Gastroesophageal sphincter (tissue), 4 donors: ENCODE data around the gene RHOV. TPM values are rescaled to one million over a fixed set of nuclear protein-coding genes. Genes with fewer than 3 reads are reported as not detected.

Source experiments
- ATAC-seq: fragments of 150-250 bp; one replicate; pipeline ENCODE4 v1.9.1; 2016; ENCODE audit warnings: mild to moderate bottlenecking, moderate library complexity
- H3K27ac ChIP-seq, 4 donors: fragments of 200-600 bp; sonication (generic) in 3 of 4; 1 replicate in 3 of 4; 2 replicates in 1 of 4; pipeline ENCODE4 v1.5.1; 2016 to 2019
- H3K27me3 ChIP-seq: fragments of 200-600 bp; sonication (generic); one replicate; pipeline ENCODE4 v1.5.1; 2019
- H3K36me3 ChIP-seq, 2 donors: fragments of 200-600 bp; sonication (generic); one replicate each; pipeline ENCODE4 v1.5.1; 2019; ENCODE audit warnings: control low read depth in 1 of 2
- H3K4me1 ChIP-seq, 3 donors: fragments of 200-600 bp; sonication (generic); 1 replicate in 2 of 3; 2 replicates in 1 of 3; pipeline ENCODE4 v1.5.1; 2016 to 2019; ENCODE audit warnings: control low read depth in 2 of 3
- H3K4me3 ChIP-seq, 2 donors: fragments of 200-600 bp; sonication (generic); one replicate each; pipeline ENCODE4 v1.5.1; 2019; ENCODE audit warnings: mild to moderate bottlenecking in 1 of 2, moderate library complexity in 1 of 2
- H3K9me3 ChIP-seq, 3 donors: fragments of 200-600 bp; sonication (generic); one replicate each; pipeline ENCODE4 v1.5.1; 2017 to 2019; ENCODE audit warnings: control low read depth in 2 of 3
- CTCF ChIP-seq, 4 experiments: fragments of 200-600 bp in 2 of 4; fragments of 450-650 bp in 2 of 4; sonication (generic) in 1 of 4; IDR thresholded peaks; one replicate each; pipeline ENCODE4 v1.5.1; 2017 to 2019; ENCODE audit warnings: antibody characterized with exemption in 4 of 4, mild to moderate bottlenecking in 2 of 4, moderate library complexity in 2 of 4
- EP300 ChIP-seq: sonication (generic); formaldehyde crosslinking; IDR thresholded peaks from one replicate; pipeline ENCODE4 v1.6.1; 2017; ENCODE audit warnings: antibody characterized with exemption, mild to moderate bottlenecking
- POLR2A ChIP-seq, 2 donors: fragments of 450-650 bp; IDR thresholded peaks; one replicate each; pipeline ENCODE4 v1.6.1; 2017; ENCODE audit warnings: antibody characterized with exemption in 2 of 2, mild to moderate bottlenecking in 2 of 2, moderate library complexity in 1 of 2
- POLR2AphosphoS5 ChIP-seq: sonication (generic); formaldehyde crosslinking; IDR thresholded peaks from one replicate; pipeline ENCODE4 v1.6.1; 2017; ENCODE audit warnings: antibody characterized with exemption
- WGBS, 2 donors: methylation state at CpG; one replicate each; pipeline ENCODE4 v1.1.5; 2018; ENCODE audit warnings: low coverage in 1 of 2; 5-methylcytosine and 5-hydroxymethylcytosine counted together
- total RNA-seq, 4 donors: library from RNA; depleted of rRNA; stranded (reverse); fragments of >200 nt; gene quantifications; one replicate each; pipeline ENCODE4 v1.1.0, GENCODE V29; 2016

RHOV gene
- total RNA-seq, 4 donors from 2014 or later: 7.0 TPM; not detected in 3

GRCh38 chr15:40836020-40836419, 38.0 kb downstream of the RHOV start:
- no peaks in the 10 kb centered on the region for H3K4me1 ChIP-seq
- 85 to 100% methylated on average over 1 of the region's 1 CpG for WGBS, 2 donors
- H3K27ac ChIP-seq: no peak overlapping the region
- no peak overlapping the region for H3K4me3 ChIP-seq
- TF ChIP-seq EP300 (no peak), POLR2AphosphoS5 (no peak), POLR2A (IDR thresholded peaks at IDR 0.05) (no peak), CTCF (IDR thresholded peaks at IDR 0.05) (no peak)
- no peaks in the 10 kb centered on the region for H3K9me3 ChIP-seq
- no peak for ATAC-seq
- no peaks in the 10 kb centered on the region for H3K27me3 ChIP-seq
- no peaks in the 10 kb centered on the region for H3K36me3 ChIP-seq

- Histone ChIP-seq H3K4me3 (no peak overlapping the region), H3K36me3 (no peaks in the 10 kb centered on the region), H3K27ac (no peak overlapping the region), H3K9me3 (no peaks in the 10 kb centered on the region), H3K4me1 (no peaks in the 10 kb centered on the region), H3K27me3 (peaks cover 11% of the 10 kb centered on the region)
- TF ChIP-seq POLR2AphosphoS5: no peak
- no peak for TF ChIP-seq EP300
- TF ChIP-seq CTCF (IDR thresholded peaks at IDR 0.05): no peak
- no peak for TF ChIP-seq POLR2A (IDR thresholded peaks at IDR 0.05)
- no peak for ATAC-seq
Observed at GRCh38 chr15:40832903-40833302, 41.1 kb downstream of the RHOV start.

- Histone ChIP-seq H3K4me1 (no peaks in the 10 kb centered on the region), H3K36me3 (no peaks in the 10 kb centered on the region), H3K27ac (no peak overlapping the region), H3K9me3 (no peaks in the 10 kb centered on the region), H3K4me3 (no peak overlapping the region), H3K27me3 (peaks cover 18% of the 10 kb centered on the region)
- no peak for ATAC-seq
- 55% methylated on average over 1 of the region's 1 CpG; no CpG with 5 or more reads in 1 of the 2 donors for WGBS, 2 donors
- no peak for TF ChIP-seq POLR2AphosphoS5
- TF ChIP-seq EP300: no peak
- TF ChIP-seq CTCF (IDR thresholded peaks at IDR 0.05): no peak
- TF ChIP-seq POLR2A (IDR thresholded peaks at IDR 0.05): no peak
Observed at GRCh38 chr15:40831861-40832260, 42.2 kb downstream of the RHOV start.

- TF ChIP-seq CTCF (IDR thresholded peaks at IDR 0.05) (no peak), EP300 (no peak), POLR2AphosphoS5 (no peak), POLR2A (IDR thresholded peaks at IDR 0.05) (no peak)
- no peak overlapping the region for H3K4me3 ChIP-seq
- H3K27me3 ChIP-seq: peaks cover 20% of the 10 kb centered on the region
- H3K27ac ChIP-seq: no peak overlapping the region
- ATAC-seq: no peak
- no peaks in the 10 kb centered on the region for H3K36me3 ChIP-seq
- WGBS, 2 donors: 71 to 76% methylated on average over 2 of the region's 2 CpGs
- no peaks in the 10 kb centered on the region for H3K9me3 ChIP-seq
- no peaks in the 10 kb centered on the region for H3K4me1 ChIP-seq
Observed at GRCh38 chr15:40830884-40831283, 43.1 kb downstream of the RHOV start.

GRCh38 chr15:40829115-40829514, 44.9 kb downstream of the RHOV start:
- WGBS, 2 donors: 82 to 97% methylated on average over 3 of the region's 7 CpGs
- no peaks in the 10 kb centered on the region for H3K9me3 ChIP-seq
- no peak overlapping the region for H3K27ac ChIP-seq
- H3K36me3 ChIP-seq: no peaks in the 10 kb centered on the region
- H3K27me3 ChIP-seq: peaks cover 27% of the 10 kb centered on the region
- H3K4me1 ChIP-seq: no peaks in the 10 kb centered on the region
- no peak overlapping the region for H3K4me3 ChIP-seq
- TF ChIP-seq EP300 (no peak), POLR2A (IDR thresholded peaks at IDR 0.05) (no peak), POLR2AphosphoS5 (no peak), CTCF (IDR thresholded peaks at IDR 0.05) (no peak)
- ATAC-seq: no peak
